Breast epithelium (tissue), 4 donors: ENCODE measurements around the gene GLRA3. TPM values are rescaled to one million over a fixed set of nuclear protein-coding genes. Genes with fewer than 3 reads are reported as not detected.

Experiments used
- DNase-seq, 2 donors: peaks; one replicate each; pipeline ENCODE4 v3.0.0-alpha.2; 2019; ENCODE audit warnings: low spot score in 2 of 2
- H3K27ac ChIP-seq, 2 donors: fragments of 200-600 bp; sonication (generic) in 1 of 2; one replicate each; pipeline ENCODE4 v1.5.1; 2016 to 2019; ENCODE audit warnings: mild to moderate bottlenecking in 1 of 2
- H3K27me3 ChIP-seq, 2 donors: fragments of 200-600 bp; sonication (generic) in 1 of 2; one replicate each; pipeline versions ENCODE4 v1.5.1 to v1.6.0; 2017 to 2019; ENCODE audit warnings: control low read depth in 1 of 2, mild to moderate bottlenecking in 1 of 2
- H3K36me3 ChIP-seq: fragments of 200-600 bp; one replicate; pipeline ENCODE4 v1.5.1; 2019
- H3K4me1 ChIP-seq, 2 donors: fragments of 200-600 bp; sonication (generic); one replicate each; pipeline ENCODE4 v1.5.1; 2016 to 2019; ENCODE audit warnings: control low read depth in 1 of 2
- H3K4me3 ChIP-seq, 3 donors: fragments of 200-600 bp; sonication (generic); 1 replicate in 2 of 3; 2 replicates in 1 of 3; pipeline ENCODE4 v1.5.1; 2016 to 2019; ENCODE audit warnings: mild to moderate bottlenecking in 3 of 3, moderate library complexity in 2 of 3
- H3K9me3 ChIP-seq, 2 donors: fragments of 200-600 bp; sonication (generic) in 1 of 2; one replicate each; pipeline ENCODE4 v1.5.1; 2016 to 2019; ENCODE audit warnings: control low read depth in 1 of 2
- CTCF ChIP-seq, 3 donors: fragments of 450-650 bp; IDR thresholded peaks; one replicate each; pipeline ENCODE4 v1.5.1; 2016 to 2017; ENCODE audit warnings: antibody characterized with exemption in 3 of 3, mild to moderate bottlenecking in 3 of 3, moderate library complexity in 3 of 3
- POLR2A ChIP-seq: fragments of 450-650 bp; IDR thresholded peaks from one replicate; pipeline ENCODE4 v1.6.1; 2016; ENCODE audit warnings: antibody characterized with exemption, mild to moderate bottlenecking, moderate library complexity
- POLR2AphosphoS5 ChIP-seq, 3 donors: sonication (generic); formaldehyde crosslinking; IDR thresholded peaks; one replicate each; pipeline ENCODE4 v1.6.1; 2017; ENCODE audit warnings: antibody characterized with exemption in 3 of 3
- intact Hi-C: fragments of 100-400 bp; cut with DNase I; formaldehyde crosslinking; loops from one replicate; pipeline ENCODE4 v1.15.1; 2023; ENCODE audit warnings: low total_unique reads
- total RNA-seq, 3 donors: library from RNA; depleted of rRNA; stranded (reverse); fragments of >200 nt; gene quantifications; one replicate each; pipeline ENCODE4 v1.1.0, GENCODE V29; 2016

The GLRA3 gene
- total RNA-seq, 3 donors from 2014 or later = 0.16 to 54.7 (median 9.1) TPM

- Histone ChIP-seq H3K4me1 (no peaks in the 10 kb centered on the region), H3K36me3 (no peaks in the 10 kb centered on the region), H3K9me3 (no peaks in the 10 kb centered on the region), H3K27me3 (no peaks in the 10 kb centered on the region), H3K27ac (no peak overlapping the region), H3K4me3 (no peak overlapping the region)
- intact Hi-C loops = no loop called here
- no peak for DNase-seq
- TF ChIP-seq POLR2AphosphoS5 (IDR thresholded peaks at IDR 0.05) (no peak), POLR2A (no peak), CTCF (IDR thresholded peaks at IDR 0.05) (no peak)
Measured at GRCh38 chr4:174598800-174599199, 230.2 kb downstream of the GLRA3 start.

GRCh38 chr4:174596513-174596912, 232.5 kb downstream of the GLRA3 start:
- no peak for DNase-seq
- intact Hi-C loops = no loop called here
- no peak for TF ChIP-seq CTCF (IDR thresholded peaks at IDR 0.05)
- TF ChIP-seq POLR2A = no peak
- TF ChIP-seq POLR2AphosphoS5 (IDR thresholded peaks at IDR 0.05) = no peak
- Histone ChIP-seq H3K4me1 (no peaks in the 10 kb centered on the region), H3K9me3 (no peaks in the 10 kb centered on the region), H3K27me3 (no peaks in the 10 kb centered on the region), H3K4me3 (no peak overlapping the region), H3K36me3 (no peaks in the 10 kb centered on the region), H3K27ac (no peak overlapping the region)

DNA sequence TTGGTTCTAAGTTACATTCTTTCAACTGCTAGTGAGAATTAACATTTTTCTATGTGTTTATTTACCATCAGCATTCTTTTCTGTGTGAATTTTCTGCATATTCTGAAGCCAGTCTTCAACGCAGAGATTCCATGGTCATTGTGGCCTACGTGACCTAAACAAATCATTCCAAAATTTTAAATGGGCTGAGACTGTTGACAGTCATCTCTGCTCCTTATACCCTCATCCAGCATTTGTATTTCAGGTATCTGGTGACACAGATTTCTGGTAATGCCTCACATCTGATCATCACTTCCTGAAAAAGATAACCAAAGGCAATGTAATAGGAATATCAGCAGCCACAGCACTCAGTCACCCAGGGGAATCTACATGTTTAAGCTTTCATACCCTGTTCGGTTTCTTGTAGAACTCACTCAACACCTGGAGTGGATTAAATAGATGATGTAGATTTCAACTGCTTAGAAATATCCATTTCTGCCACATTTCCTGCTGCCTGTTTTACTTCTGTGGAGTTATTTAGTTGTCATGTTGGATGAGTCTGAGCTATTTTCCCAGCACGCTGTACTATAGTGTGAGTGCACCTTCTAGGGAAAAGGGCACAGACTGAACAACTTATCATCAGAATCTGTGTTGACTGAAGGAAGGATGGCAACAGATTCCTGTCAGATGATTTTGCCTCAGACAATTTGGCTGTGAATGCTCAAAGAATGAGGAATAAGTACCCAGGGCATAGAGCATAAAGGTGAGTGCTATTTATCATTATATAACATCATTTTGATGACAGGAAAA, 233.7 kb downstream of the GLRA3 start:
- DNase-seq = no peak
- TF ChIP-seq POLR2AphosphoS5 (IDR thresholded peaks at IDR 0.05) = no peak
- no peak for TF ChIP-seq CTCF (IDR thresholded peaks at IDR 0.05)
- TF ChIP-seq POLR2A = no peak
- Histone ChIP-seq H3K27me3 (no peaks in the 10 kb centered on the region), H3K9me3 (no peaks in the 10 kb centered on the region), H3K27ac (no peak overlapping the region), H3K4me1 (no peaks in the 10 kb centered on the region), H3K36me3 (no peaks in the 10 kb centered on the region), H3K4me3 (no peak overlapping the region)
- intact Hi-C loops = no loop called here

DNA sequence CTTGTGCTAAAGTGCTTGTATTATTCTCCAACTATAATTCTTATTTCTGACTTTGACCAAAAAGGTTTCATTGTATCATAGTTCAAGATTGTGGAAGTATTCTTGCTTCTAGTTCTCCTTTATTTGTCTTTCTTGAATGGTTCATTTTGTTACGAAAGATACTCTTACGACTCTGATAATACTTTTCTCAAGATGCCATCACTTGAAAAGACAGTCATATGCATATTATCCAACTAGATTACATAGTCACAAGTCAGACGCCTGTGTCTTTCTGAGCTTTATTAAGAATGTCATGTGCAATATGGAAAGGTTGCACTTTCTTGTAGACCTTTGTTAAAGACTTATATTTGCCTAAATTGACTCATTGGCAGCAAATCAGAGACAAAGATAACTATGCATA, 235.3 kb downstream of the GLRA3 start:
- TF ChIP-seq POLR2A = no peak
- TF ChIP-seq CTCF (IDR thresholded peaks at IDR 0.05) = no peak
- no peak for TF ChIP-seq POLR2AphosphoS5 (IDR thresholded peaks at IDR 0.05)
- H3K4me3 ChIP-seq = no peak overlapping the region
- intact Hi-C loops = no loop called here
- DNase-seq = no peak
- no peak overlapping the region for H3K27ac ChIP-seq
- no peaks in the 10 kb centered on the region for H3K4me1 ChIP-seq
- no peaks in the 10 kb centered on the region for H3K9me3 ChIP-seq
- H3K36me3 ChIP-seq = no peaks in the 10 kb centered on the region
- no peaks in the 10 kb centered on the region for H3K27me3 ChIP-seq

DNA sequence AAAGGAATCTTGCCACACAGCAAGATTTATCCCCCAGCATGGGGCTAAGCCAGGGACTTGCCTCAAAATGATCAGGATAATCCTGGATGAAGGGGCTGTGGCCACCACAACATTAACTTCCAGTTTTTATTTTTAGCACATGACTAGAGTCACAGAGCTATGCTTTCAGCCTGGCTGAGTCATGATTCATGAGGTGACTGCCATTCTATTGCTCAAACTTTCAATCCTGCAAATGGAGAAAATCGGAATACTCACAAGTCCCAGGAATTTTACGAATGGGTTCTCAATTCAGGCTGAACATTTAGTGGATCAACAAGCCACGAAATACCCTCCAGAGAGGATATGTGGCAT, 236.1 kb downstream of the GLRA3 start:
- no peak overlapping the region for H3K27ac ChIP-seq
- H3K4me3 ChIP-seq = no peak overlapping the region
- DNase-seq = no peak
- no peaks in the 10 kb centered on the region for H3K9me3 ChIP-seq
- no peaks in the 10 kb centered on the region for H3K4me1 ChIP-seq
- H3K27me3 ChIP-seq = no peaks in the 10 kb centered on the region
- intact Hi-C loops = no loop called here
- no peak for TF ChIP-seq CTCF (IDR thresholded peaks at IDR 0.05)
- no peak for TF ChIP-seq POLR2A
- TF ChIP-seq POLR2AphosphoS5 (IDR thresholded peaks at IDR 0.05) = no peak
- H3K36me3 ChIP-seq = no peaks in the 10 kb centered on the region
